Neural crest cell (in vitro differentiated cells): ENCODE measurements around the gene ANKS1A. TPM values are rescaled to one million over a fixed set of nuclear protein-coding genes. Genes with fewer than 3 reads are reported as not detected.
A peak's percentile ranks its signal among the peaks of the same experiment; 100 is the strongest.

Experiments
- DNase-seq: peaks from one replicate; pipeline ENCODE4 v3.0.0; 2021; ENCODE audit warnings: low read depth, mixed read lengths, low spot score
- H3K27ac Mint-ChIP-seq: one replicate; pipeline ENCODE4 v1.8.0; 2021; ENCODE audit warnings: mild to moderate bottlenecking, mixed read lengths; ENCODE audit not compliant: unreplicated experiment
- H3K27me3 Mint-ChIP-seq: 2 replicates; pipeline ENCODE4 v1.8.0; 2021; ENCODE audit warnings: low read depth, mild to moderate bottlenecking, mixed read lengths
- H3K36me3 Mint-ChIP-seq: 2 replicates; pipeline ENCODE4 v1.8.0; 2021; ENCODE audit warnings: low read depth, mild to moderate bottlenecking, mixed read lengths
- H3K4me1 Mint-ChIP-seq: 2 replicates; pipeline ENCODE4 v1.8.0; 2021; ENCODE audit warnings: mixed read lengths
- H3K4me3 Mint-ChIP-seq: one replicate; pipeline ENCODE4 v1.8.0; 2021; ENCODE audit warnings: mild to moderate bottlenecking, mixed read lengths
- H3K9me3 Mint-ChIP-seq: 2 replicates; pipeline ENCODE4 v1.8.0; 2021; ENCODE audit warnings: mixed read lengths
- CTCF ChIP-seq: fragments of 200-600 bp; sonication (generic); conservative IDR thresholded peaks from 2 replicates; pipeline ENCODE4 v1.5.0; 2021; ENCODE audit warnings: antibody characterized with exemption, mild to moderate bottlenecking
- total RNA-seq: library from RNA; stranded (reverse); gene quantifications from 2 replicates; pipeline ENCODE4 v1.2.1, GENCODE V29; 2021

Gene ANKS1A
- total RNA-seq, 1 donor from 2014 or later: 33.2 TPM

DNA sequence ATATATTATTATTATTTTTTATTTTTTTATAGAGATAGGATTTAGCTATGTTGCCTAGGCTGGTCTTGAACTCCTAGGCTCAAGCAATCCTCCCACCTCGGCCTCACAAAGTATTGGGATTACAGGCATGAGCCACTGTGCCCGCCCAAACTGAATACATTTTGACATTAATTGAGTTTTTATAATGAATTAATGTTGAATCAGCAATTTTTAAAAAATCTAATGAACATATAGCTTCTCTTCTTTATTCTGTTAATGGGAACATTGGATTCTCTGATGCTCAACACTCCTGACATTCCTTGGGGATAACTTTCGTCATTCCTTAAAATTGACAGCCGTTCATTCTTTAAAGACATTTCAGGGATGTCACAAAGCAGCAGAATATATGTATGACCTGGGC lies 52.4 kb downstream of the ANKS1A start:
- Mint-ChIP-seq H3K27me3 (no peaks in the 10 kb centered on the region), H3K9me3 (peaks cover 6% of the 10 kb centered on the region), H3K36me3 (peaks cover 12% of the 10 kb centered on the region), H3K4me3 (no peak overlapping the region), H3K27ac (no peak overlapping the region), H3K4me1 (peaks cover 5% of the 10 kb centered on the region)
- no peak for TF ChIP-seq CTCF
- no peak for DNase-seq

- Mint-ChIP-seq H3K9me3 (peaks cover 6% of the 10 kb centered on the region), H3K36me3 (peaks cover 11% of the 10 kb centered on the region), H3K27ac (no peak overlapping the region), H3K4me1 (peaks cover 10% of the 10 kb centered on the region), H3K27me3 (no peaks in the 10 kb centered on the region), H3K4me3 (no peak overlapping the region)
- no peak for DNase-seq
- no peak for TF ChIP-seq CTCF
Measured at GRCh38 chr6:34945317-34945716, 56.3 kb downstream of the ANKS1A start.

DNA sequence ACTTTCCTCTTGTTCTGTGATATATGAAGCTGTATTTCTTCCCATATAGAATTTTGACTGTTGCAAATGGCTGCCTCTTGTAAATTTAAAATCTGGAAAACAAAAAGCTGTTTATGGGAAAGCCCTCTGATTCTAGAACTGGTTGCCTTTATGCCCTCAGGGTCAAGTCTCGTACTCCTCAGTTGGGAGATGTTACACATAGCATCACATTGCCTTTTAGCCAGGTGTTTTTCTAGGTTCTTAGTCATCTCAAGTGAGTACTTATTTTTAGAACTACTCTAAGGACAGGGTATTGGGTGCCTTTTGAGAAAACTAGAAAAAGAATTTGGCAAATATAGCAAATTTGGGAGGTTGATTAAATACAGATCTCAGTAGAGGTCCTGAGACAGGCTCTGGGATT lies 58.5 kb downstream of the ANKS1A start:
- Mint-ChIP-seq H3K27ac (no peak overlapping the region), H3K27me3 (no peaks in the 10 kb centered on the region), H3K4me3 (no peak overlapping the region), H3K36me3 (peaks cover 11% of the 10 kb centered on the region), H3K4me1 (peaks cover 24% of the 10 kb centered on the region), H3K9me3 (peaks cover 6% of the 10 kb centered on the region)
- no peak for DNase-seq
- TF ChIP-seq CTCF: no peak

- H3K4me1 Mint-ChIP-seq: peaks cover 32% of the 10 kb centered on the region
- DNase-seq: no peak
- peaks cover 4% of the 10 kb centered on the region for H3K36me3 Mint-ChIP-seq
- H3K4me3 Mint-ChIP-seq: no peak overlapping the region
- TF ChIP-seq CTCF: no peak
- H3K27ac Mint-ChIP-seq: no peak overlapping the region
- H3K27me3 Mint-ChIP-seq: no peaks in the 10 kb centered on the region
- peaks cover 2% of the 10 kb centered on the region for H3K9me3 Mint-ChIP-seq
Measured at GRCh38 chr6:34949636-34950035, 60.6 kb downstream of the ANKS1A start.

- Mint-ChIP-seq H3K9me3 (no peaks in the 10 kb centered on the region), H3K4me1 (peaks cover 36% of the 10 kb centered on the region), H3K36me3 (peaks cover 2% of the 10 kb centered on the region), H3K27ac (peak overlapping the region; percentile 53), H3K27me3 (no peaks in the 10 kb centered on the region), H3K4me3 (no peak overlapping the region)
- DNase-seq: no peak
- TF ChIP-seq CTCF: no peak
Measured at GRCh38 chr6:34950849-34951248, 61.8 kb downstream of the ANKS1A start.

GRCh38 chr6:34951731-34952130 lies 62.7 kb downstream of the ANKS1A start:
- H3K4me3 Mint-ChIP-seq: no peak overlapping the region
- peak overlapping the region; percentile 45 for H3K27ac Mint-ChIP-seq
- H3K27me3 Mint-ChIP-seq: no peaks in the 10 kb centered on the region
- no peak for DNase-seq
- TF ChIP-seq CTCF: no peak
- no peaks in the 10 kb centered on the region for H3K36me3 Mint-ChIP-seq
- peaks cover 40% of the 10 kb centered on the region for H3K4me1 Mint-ChIP-seq
- H3K9me3 Mint-ChIP-seq: no peaks in the 10 kb centered on the region
